H1 (cell line): ENCODE results near the gene RASSF9. TPM values are rescaled to one million over a fixed set of nuclear protein-coding genes. Genes with fewer than 3 reads are reported as not detected.

Experiments
- CTCF ChIA-PET: fragments of 300-600 bp; sonication (Branson Sonifier 250); formaldehyde crosslinking; loops from one replicate; lab custom pipeline; 2021; ENCODE audit not compliant: partially characterized antibody; lab: Charles Lee
- POLR2A ChIA-PET: fragments of 300-600 bp; sonication (Branson Sonifier 250); formaldehyde crosslinking; loops from one replicate; lab custom pipeline; 2021; ENCODE audit warnings: inconsistent platforms; ENCODE audit not compliant: partially characterized antibody; lab: Charles Lee
- DNase-seq, 2 experiments: peaks; one replicate each; pipeline versions ENCODE4 v3.0.0 to v3.0.0-alpha.2; 2010 to 2022; ENCODE audit warnings: low spot score in 2 of 2, low read depth in 1 of 2, mixed read lengths in 1 of 2
- FAIRE-seq: peaks from 2 replicates; lab custom pipeline; 2011; peaks lifted over from hg19 to GRCh38; lab: Jason Lieb, UNC
- H2AFZ ChIP-seq: 2 replicates; pipeline ENCODE4 v1.8.1; 2012; ENCODE audit warnings: low read length, inconsistent platforms
- H2AK5ac ChIP-seq: 2 replicates; pipeline ENCODE4 v1.6.1; 2013; ENCODE audit warnings: low read depth, low read length
- H2BK120ac ChIP-seq: replicated peaks from 2 replicates; pipeline ENCODE3; 2013; ENCODE audit warnings: low read depth, low read length, inconsistent platforms
- H2BK12ac ChIP-seq: 2 replicates; pipeline ENCODE4 v1.6.1; 2013; ENCODE audit warnings: low read depth, low read length
- H2BK15ac ChIP-seq: 2 replicates; pipeline ENCODE4 v1.6.1; 2013; ENCODE audit warnings: low read length
- H2BK20ac ChIP-seq: 2 replicates; pipeline ENCODE4 v1.6.1; 2013; ENCODE audit warnings: low read length
- H2BK5ac ChIP-seq: 2 replicates; pipeline ENCODE4 v1.6.1; 2013; ENCODE audit warnings: low read depth, low read length
- H3K14ac ChIP-seq: 2 replicates; pipeline ENCODE4 v1.6.1; 2013; ENCODE audit warnings: inconsistent platforms; ENCODE audit not compliant: insufficient read length
- H3K18ac ChIP-seq: 2 replicates; pipeline ENCODE4 v1.6.1; 2013; ENCODE audit warnings: low read length; ENCODE audit errors: extremely low read depth
- H3K23ac ChIP-seq: 2 replicates; pipeline ENCODE4 v1.6.1; 2013; ENCODE audit warnings: inconsistent platforms; ENCODE audit not compliant: insufficient read length
- H3K23me2 ChIP-seq: 2 replicates; pipeline ENCODE4 v1.6.1; 2013; ENCODE audit warnings: low read depth, low read length
- H3K27ac ChIP-seq: 2 replicates; pipeline ENCODE4 v1.6.1; 2011; ENCODE audit warnings: low read depth, low read length, inconsistent platforms
- H3K27me3 ChIP-seq, 4 experiments: replicated peaks in 1 of 4; 1 replicate in 1 of 4; 2 replicates in 3 of 4; pipeline versions ENCODE4 v1.6.1 to v1.8.1; 2011 to 2013; ENCODE audit warnings: low read length in 3 of 4, mild to moderate bottlenecking in 3 of 4, inconsistent platforms in 2 of 4, mixed read lengths in 2 of 4, moderate library complexity in 1 of 4; ENCODE audit not compliant: control insufficient read depth in 3 of 4, insufficient read depth in 3 of 4; ENCODE audit errors: extremely low read depth in 1 of 4
- H3K36me3 ChIP-seq, 4 experiments: 2 replicates each; pipeline versions ENCODE4 v1.6.1 to v1.8.1; 2011 to 2013; ENCODE audit warnings: mild to moderate bottlenecking in 4 of 4, low read length in 3 of 4, moderate library complexity in 2 of 4, control low read depth in 1 of 4, inconsistent platforms in 1 of 4; ENCODE audit not compliant: insufficient read depth in 4 of 4, control insufficient read depth in 2 of 4
- H3K4ac ChIP-seq: replicated peaks from 2 replicates; pipeline ENCODE3; 2013; ENCODE audit warnings: low read length, low read depth, mixed read lengths, inconsistent platforms; ENCODE audit not compliant: insufficient read length
- H3K4me1 ChIP-seq, 4 experiments: replicated peaks in 1 of 4; 1 replicate in 1 of 4; 2 replicates in 3 of 4; pipeline versions ENCODE4 v1.6.1 to v1.8.1; 2011 to 2013; ENCODE audit warnings: low read length in 3 of 4, inconsistent platforms in 2 of 4, mixed read lengths in 1 of 4; ENCODE audit not compliant: insufficient read depth in 4 of 4, control insufficient read depth in 3 of 4
- H3K4me2 ChIP-seq, 2 experiments: 2 replicates each; pipeline versions ENCODE4 v1.6.1 to v1.8.1; 2011 to 2013; ENCODE audit warnings: low read depth in 2 of 2, low read length in 2 of 2, control low read depth in 1 of 2, inconsistent platforms in 1 of 2, mild to moderate bottlenecking in 1 of 2; ENCODE audit not compliant: insufficient read depth in 1 of 2
- H3K4me3 ChIP-seq, 4 experiments: fragments of 200-600, 300-600 bp in 1 of 4; sonication (generic), shearing (Covaris generic), sonication (Bioruptor Twin) in 1 of 4; 2 replicates each; pipeline versions ENCODE4 v1.5.1 to v1.8.1; 2011 to 2016; ENCODE audit warnings: low read length in 4 of 4, low read depth in 3 of 4, control low read depth in 2 of 4, inconsistent platforms in 2 of 4, mild to moderate bottlenecking in 2 of 4, mixed read lengths in 1 of 4, moderate library complexity in 1 of 4; ENCODE audit not compliant: insufficient read depth in 2 of 4; ENCODE audit errors: extremely low read depth in 1 of 4
- H3K56ac ChIP-seq: replicated peaks from 2 replicates; pipeline ENCODE3; 2013; ENCODE audit warnings: low read depth, mild to moderate bottlenecking, mixed read lengths, low read length, inconsistent platforms; ENCODE audit not compliant: insufficient read length
- H3K79me1 ChIP-seq: 2 replicates; pipeline ENCODE4 v1.6.1; 2013; ENCODE audit warnings: low read depth, low read length, control low read depth
- H3K79me2 ChIP-seq, 2 experiments: 2 replicates each; pipeline versions ENCODE4 v1.6.1 to v1.8.1; 2012 to 2013; ENCODE audit warnings: low read length in 2 of 2, mild to moderate bottlenecking in 2 of 2, inconsistent platforms in 1 of 2; ENCODE audit not compliant: insufficient read depth in 2 of 2, control insufficient read depth in 1 of 2
- H3K9ac ChIP-seq, 4 experiments: replicated peaks in 1 of 4; 1 replicate in 1 of 4; 2 replicates in 3 of 4; pipeline versions ENCODE4 v1.6.1 to v1.8.1; 2011 to 2013; ENCODE audit warnings: low read depth in 3 of 4, low read length in 3 of 4, control low read depth in 2 of 4, mild to moderate bottlenecking in 2 of 4, moderate library complexity in 2 of 4, inconsistent platforms in 1 of 4; ENCODE audit errors: extremely low read depth in 1 of 4
- H3K9me3 ChIP-seq, 2 experiments: 2 replicates each; pipeline versions ENCODE4 v1.6.1 to v1.8.1; 2012 to 2013; ENCODE audit warnings: mild to moderate bottlenecking in 2 of 2, moderate library complexity in 2 of 2, control low read depth in 1 of 2, inconsistent platforms in 1 of 2, low read depth in 1 of 2, low read length in 1 of 2, mixed read lengths in 1 of 2; ENCODE audit not compliant: insufficient read depth in 2 of 2
- H4K20me1 ChIP-seq, 2 experiments: replicated peaks in 1 of 2; 2 replicates each; pipeline versions ENCODE3 to v1.8.1; 2011 to 2013; ENCODE audit warnings: inconsistent platforms in 2 of 2, low read length in 2 of 2, mild to moderate bottlenecking in 1 of 2; ENCODE audit not compliant: insufficient read depth in 2 of 2, control insufficient read depth in 1 of 2
- H4K5ac ChIP-seq: 2 replicates; pipeline ENCODE4 v1.6.1; 2013; ENCODE audit warnings: low read length, low read depth, mixed read lengths, inconsistent platforms; ENCODE audit not compliant: insufficient read length
- H4K8ac ChIP-seq: 2 replicates; pipeline ENCODE4 v1.8.0; 2013; ENCODE audit warnings: mild to moderate bottlenecking, moderate library complexity, low read length, inconsistent platforms; ENCODE audit not compliant: insufficient read depth; ENCODE audit errors: extremely low read depth
- H4K91ac ChIP-seq: replicated peaks from 2 replicates; pipeline ENCODE3; 2013; ENCODE audit warnings: low read length, mixed read lengths, inconsistent platforms; ENCODE audit not compliant: insufficient read length
- BCL11A ChIP-seq, 2 experiments: IDR thresholded peaks; one replicate each; pipeline ENCODE4 v1.6.1; 2011; ENCODE audit warnings: low read depth in 2 of 2, low read length in 2 of 2, mild to moderate bottlenecking in 2 of 2
- CBX8 ChIP-seq: fragments of 300-800, 300-1000 bp; sonication (generic); IDR thresholded peaks from 2 replicates; pipeline ENCODE4 v1.7.1; 2016; ENCODE audit warnings: low read depth, low read length, borderline replicate concordance
- CHD1 ChIP-seq: IDR thresholded peaks from 2 replicates; pipeline ENCODE4 v1.6.1; 2012; ENCODE audit warnings: low read depth, low read length, improper control_type of control experiment
- CHD2 ChIP-seq: IDR thresholded peaks from 2 replicates; pipeline ENCODE4 v1.6.1; 2012; ENCODE audit warnings: low read length, improper control_type of control experiment
- CREB1 ChIP-seq: IDR thresholded peaks from 2 replicates; pipeline ENCODE4 v1.6.1; 2012; ENCODE audit warnings: inconsistent platforms
- HDAC2 ChIP-seq, 2 experiments: fragments of 300-600 bp in 1 of 2; sonication (generic) in 1 of 2; IDR thresholded peaks; 2 replicates each; pipeline ENCODE4 v1.6.1; 2011 to 2012; ENCODE audit warnings: low read depth in 2 of 2, low read length in 2 of 2, mild to moderate bottlenecking in 2 of 2, moderate library complexity in 2 of 2, borderline replicate concordance in 1 of 2, inconsistent platforms in 1 of 2
- PHF8 ChIP-seq: fragments of 200-600 bp; sonication (generic); conservative IDR thresholded peaks from 2 replicates; pipeline ENCODE4 v1.7.1; 2012; ENCODE audit warnings: low read depth, mild to moderate bottlenecking, inconsistent platforms, low read length, moderate library complexity
- POLR2AphosphoS5 ChIP-seq: IDR thresholded peaks from 2 replicates; pipeline ENCODE4 v1.6.1; 2011; ENCODE audit warnings: low read depth, low read length
- RNF2 ChIP-seq: fragments of 200-900, 300-1000 bp; sonication (generic); IDR thresholded peaks from 2 replicates; pipeline ENCODE4 v1.7.1; 2016; ENCODE audit warnings: borderline replicate concordance, low read depth, mild to moderate bottlenecking, antibody characterized with exemption, low read length; ENCODE audit not compliant: poor library complexity, severe bottlenecking; ENCODE audit errors: missing control alignments
- SP1 ChIP-seq: IDR thresholded peaks from 2 replicates; pipeline ENCODE4 v1.6.1; 2011; ENCODE audit warnings: low read depth, low read length
- TBP ChIP-seq: IDR thresholded peaks from 2 replicates; pipeline ENCODE4 v1.6.1; 2011; ENCODE audit warnings: low read depth, low read length, improper control_type of control experiment
- TCF12 ChIP-seq: IDR thresholded peaks from 2 replicates; pipeline ENCODE4 v1.6.1; 2011; ENCODE audit warnings: low read depth, mild to moderate bottlenecking, low read length
- TEAD4 ChIP-seq: IDR thresholded peaks from 2 replicates; pipeline ENCODE4 v1.6.1; 2012; ENCODE audit warnings: low read depth, low read length, inconsistent platforms, mixed read lengths
- WGBS, 2 experiments: shearing (Covaris generic) in 1 of 2; methylation state at CpG; one replicate each; pipeline versions ENCODE4 v1.1.6 to v1.1.7; 2013 to 2015; ENCODE audit warnings: low lambda C conversion rate in 2 of 2, mixed read lengths in 2 of 2, inconsistent platforms in 1 of 2, low coverage in 1 of 2, missing lambda C conversion rate in 1 of 2; ENCODE audit not compliant: insufficient replicate concordance in 2 of 2, insufficient coverage in 1 of 2, insufficient read length in 1 of 2; ENCODE audit errors: extremely low coverage in 1 of 2, missing lambda C conversion rate in 1 of 2; 5-methylcytosine and 5-hydroxymethylcytosine counted together
- polyA plus RNA-seq, 7 experiments: library from polyadenylated mRNA; depleted of rRNA in 3 of 7; stranded (reverse) in 5 of 7; unstranded in 2 of 7; fragments of >200 nt in 5 of 7; fragments of 200-250 nt in 2 of 7; gene quantifications; 1 replicate in 5 of 7; 2 replicates in 1 of 7; 4 replicates in 1 of 7; pipeline versions ENCODE4 v1.2.1 to v1.2.3, GENCODE V29; 2011 to 2013; ENCODE audit warnings: missing spikeins in 2 of 7, mixed read lengths in 2 of 7
- total RNA-seq: library from RNA; stranded (reverse); fragmentation: NEBNext Ultra II Directional; extraction: Animal tissue kit (Norgen Biotek cat#: 25700); gene quantifications from 2 replicates; pipeline ENCODE4 v1.2.1, GENCODE V29; 2021
- TF ChIP-seq, protein P1 (sequence below): IDR thresholded peaks from 2 replicates; pipeline ENCODE4 v1.6.1; 2012; ENCODE audit warnings: inconsistent platforms

The RASSF9 gene
- total and polyA plus RNA-seq, 2 of the 8 experiments (the other 6 are each of a cell fraction or from before 2014, with no cell fraction given) = 0.06 to 0.39 TPM

DNA sequence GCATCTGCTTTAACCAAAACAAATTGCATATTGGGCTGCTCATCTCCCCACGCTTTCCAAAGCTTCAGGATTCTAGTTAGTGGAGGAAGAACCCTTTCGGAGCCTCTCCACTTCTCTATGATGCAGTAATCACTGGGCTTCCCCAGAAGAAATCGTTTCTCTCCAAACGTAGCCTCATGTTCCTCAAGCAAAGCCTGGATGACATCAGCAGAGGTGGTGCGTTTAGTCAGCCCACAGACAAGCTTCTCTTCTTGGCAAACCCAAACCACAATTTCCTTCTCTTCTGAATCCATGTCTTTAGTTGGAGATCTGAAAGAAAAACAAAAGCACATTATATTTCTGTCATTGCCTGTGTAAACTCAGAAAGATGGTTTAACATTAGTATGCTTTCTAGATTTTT lies 30.6 kb downstream of the RASSF9 start:
- no peak overlapping the region for H2BK5ac ChIP-seq
- H3K56ac ChIP-seq = no peak overlapping the region
- no peak overlapping the region for H4K91ac ChIP-seq
- no peak for FAIRE-seq
- H3K79me2 ChIP-seq = no peaks in the 10 kb centered on the region
- H3K4me3 ChIP-seq = no peak overlapping the region
- no peak overlapping the region for H2AFZ ChIP-seq
- no peaks in the 10 kb centered on the region for H3K36me3 ChIP-seq
- ChIA-PET POLR2A (no interaction called here), CTCF (interaction anchor here (0.7 to 1.3 kb wide), 3 partner anchors 16 to 1227 kb away, joined by 3 read pairs; no protein-coding TSS in a partner anchor)
- no peak overlapping the region for H3K9ac ChIP-seq
- H2BK15ac ChIP-seq = no peak overlapping the region
- no peak overlapping the region for H3K23ac ChIP-seq
- H3K79me1 ChIP-seq = no peaks in the 10 kb centered on the region
- H2BK12ac ChIP-seq = no peak overlapping the region
- no peak overlapping the region for H3K14ac ChIP-seq
- H3K4ac ChIP-seq = no peak overlapping the region
- H3K27ac ChIP-seq = no peak overlapping the region
- no peaks in the 10 kb centered on the region for H3K4me1 ChIP-seq
- H3K18ac ChIP-seq = no peak overlapping the region
- no peak overlapping the region for H4K5ac ChIP-seq
- no peak for DNase-seq
- H3K4me2 ChIP-seq = no peak overlapping the region
- no peak overlapping the region for H2BK20ac ChIP-seq
- H4K20me1 ChIP-seq = no peaks in the 10 kb centered on the region
- 93% methylated on average over 5 of the region's 5 CpGs; no CpG with 5 or more reads in 1 of the 2 experiments for WGBS, 2 experiments
- no peak overlapping the region for H2AK5ac ChIP-seq
- H3K9me3 ChIP-seq = no peaks in the 10 kb centered on the region
- H4K8ac ChIP-seq = no peak overlapping the region
- no peaks in the 10 kb centered on the region for H3K27me3 ChIP-seq
- H2BK120ac ChIP-seq = no peak overlapping the region
- no peaks in the 10 kb centered on the region for H3K23me2 ChIP-seq
- no peak for TF ChIP-seq TEAD4
- TF ChIP-seq CHD2 = no peak
- TF ChIP-seq CBX8 = no peak
- TF ChIP-seq RNF2 = no peak
- no peak for TF ChIP-seq HDAC2 (IDR thresholded peaks at IDR 0.05; ENCODE audit: borderline replicate concordance in 1 of 2, low read depth in 2 of 2, low read length in 2 of 2)
- TF ChIP-seq TCF12 = no peak
- TF ChIP-seq, protein P1, sequence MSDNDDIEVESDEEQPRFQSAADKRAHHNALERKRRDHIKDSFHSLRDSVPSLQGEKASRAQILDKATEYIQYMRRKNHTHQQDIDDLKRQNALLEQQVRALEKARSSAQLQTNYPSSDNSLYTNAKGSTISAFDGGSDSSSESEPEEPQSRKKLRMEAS = no peak
- no peak for TF ChIP-seq PHF8
- no peak for TF ChIP-seq CREB1
- no peak for TF ChIP-seq POLR2AphosphoS5
- TF ChIP-seq SP1 = no peak
- TF ChIP-seq BCL11A (IDR thresholded peaks at IDR 0.05; ENCODE audit: low read depth in 2 of 2, low read length in 2 of 2) = no peak
- TF ChIP-seq TBP = no peak
- TF ChIP-seq CHD1 = no peak
